Measurements from ENCODE around the gene NAXE.

DNA sequence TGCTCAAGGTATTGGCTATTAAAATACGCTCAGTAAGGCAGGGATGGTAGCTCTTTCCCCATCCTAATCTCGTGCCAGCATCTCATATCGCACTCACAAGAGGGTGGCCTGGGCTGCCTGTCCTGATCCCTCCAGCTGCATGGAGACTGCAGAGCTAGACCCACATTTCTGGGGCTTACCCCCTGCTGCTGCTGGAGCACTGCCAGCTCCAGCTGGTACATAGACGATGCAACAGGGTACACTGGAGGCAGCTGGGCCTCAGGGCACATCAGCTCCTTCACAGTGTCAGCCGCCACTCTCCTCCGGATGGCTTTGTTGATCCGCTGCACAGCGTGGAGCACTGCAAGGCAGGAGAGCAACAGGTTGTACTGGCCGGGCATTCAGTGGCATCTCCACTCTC is 35.2 kb upstream of the NAXE start:
- TF ChIP-seq FOXJ3 (CRISPR knock-in tag; IDR thresholded peaks at IDR 0.05; ENCODE audit: borderline replicate concordance) (no peak), SMAD3 (CRISPR knock-in tag; IDR thresholded peaks at IDR 0.05) (no peak), ZNF564 (CRISPR knock-in tag; IDR thresholded peaks at IDR 0.05) (no peak), ZNF816 (CRISPR knock-in tag; IDR thresholded peaks at IDR 0.05; ENCODE audit: borderline replicate concordance) (no peak), ZKSCAN5 (CRISPR knock-in tag; IDR thresholded peaks at IDR 0.05) (no peak), MXD4 (CRISPR knock-in tag; IDR thresholded peaks at IDR 0.05) (no peak)
- TF ChIP-seq, protein P1, sequence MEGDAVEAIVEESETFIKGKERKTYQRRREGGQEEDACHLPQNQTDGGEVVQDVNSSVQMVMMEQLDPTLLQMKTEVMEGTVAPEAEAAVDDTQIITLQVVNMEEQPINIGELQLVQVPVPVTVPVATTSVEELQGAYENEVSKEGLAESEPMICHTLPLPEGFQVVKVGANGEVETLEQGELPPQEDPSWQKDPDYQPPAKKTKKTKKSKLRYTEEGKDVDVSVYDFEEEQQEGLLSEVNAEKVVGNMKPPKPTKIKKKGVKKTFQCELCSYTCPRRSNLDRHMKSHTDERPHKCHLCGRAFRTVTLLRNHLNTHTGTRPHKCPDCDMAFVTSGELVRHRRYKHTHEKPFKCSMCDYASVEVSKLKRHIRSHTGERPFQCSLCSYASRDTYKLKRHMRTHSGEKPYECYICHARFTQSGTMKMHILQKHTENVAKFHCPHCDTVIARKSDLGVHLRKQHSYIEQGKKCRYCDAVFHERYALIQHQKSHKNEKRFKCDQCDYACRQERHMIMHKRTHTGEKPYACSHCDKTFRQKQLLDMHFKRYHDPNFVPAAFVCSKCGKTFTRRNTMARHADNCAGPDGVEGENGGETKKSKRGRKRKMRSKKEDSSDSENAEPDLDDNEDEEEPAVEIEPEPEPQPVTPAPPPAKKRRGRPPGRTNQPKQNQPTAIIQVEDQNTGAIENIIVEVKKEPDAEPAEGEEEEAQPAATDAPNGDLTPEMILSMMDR (CRISPR knock-in tag; IDR thresholded peaks at IDR 0.05): no peak
- TF ChIP-seq, protein P2, sequence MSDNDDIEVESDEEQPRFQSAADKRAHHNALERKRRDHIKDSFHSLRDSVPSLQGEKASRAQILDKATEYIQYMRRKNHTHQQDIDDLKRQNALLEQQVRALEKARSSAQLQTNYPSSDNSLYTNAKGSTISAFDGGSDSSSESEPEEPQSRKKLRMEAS (IDR thresholded peaks at IDR 0.05): no peak
- TF ChIP-seq, protein P3, sequence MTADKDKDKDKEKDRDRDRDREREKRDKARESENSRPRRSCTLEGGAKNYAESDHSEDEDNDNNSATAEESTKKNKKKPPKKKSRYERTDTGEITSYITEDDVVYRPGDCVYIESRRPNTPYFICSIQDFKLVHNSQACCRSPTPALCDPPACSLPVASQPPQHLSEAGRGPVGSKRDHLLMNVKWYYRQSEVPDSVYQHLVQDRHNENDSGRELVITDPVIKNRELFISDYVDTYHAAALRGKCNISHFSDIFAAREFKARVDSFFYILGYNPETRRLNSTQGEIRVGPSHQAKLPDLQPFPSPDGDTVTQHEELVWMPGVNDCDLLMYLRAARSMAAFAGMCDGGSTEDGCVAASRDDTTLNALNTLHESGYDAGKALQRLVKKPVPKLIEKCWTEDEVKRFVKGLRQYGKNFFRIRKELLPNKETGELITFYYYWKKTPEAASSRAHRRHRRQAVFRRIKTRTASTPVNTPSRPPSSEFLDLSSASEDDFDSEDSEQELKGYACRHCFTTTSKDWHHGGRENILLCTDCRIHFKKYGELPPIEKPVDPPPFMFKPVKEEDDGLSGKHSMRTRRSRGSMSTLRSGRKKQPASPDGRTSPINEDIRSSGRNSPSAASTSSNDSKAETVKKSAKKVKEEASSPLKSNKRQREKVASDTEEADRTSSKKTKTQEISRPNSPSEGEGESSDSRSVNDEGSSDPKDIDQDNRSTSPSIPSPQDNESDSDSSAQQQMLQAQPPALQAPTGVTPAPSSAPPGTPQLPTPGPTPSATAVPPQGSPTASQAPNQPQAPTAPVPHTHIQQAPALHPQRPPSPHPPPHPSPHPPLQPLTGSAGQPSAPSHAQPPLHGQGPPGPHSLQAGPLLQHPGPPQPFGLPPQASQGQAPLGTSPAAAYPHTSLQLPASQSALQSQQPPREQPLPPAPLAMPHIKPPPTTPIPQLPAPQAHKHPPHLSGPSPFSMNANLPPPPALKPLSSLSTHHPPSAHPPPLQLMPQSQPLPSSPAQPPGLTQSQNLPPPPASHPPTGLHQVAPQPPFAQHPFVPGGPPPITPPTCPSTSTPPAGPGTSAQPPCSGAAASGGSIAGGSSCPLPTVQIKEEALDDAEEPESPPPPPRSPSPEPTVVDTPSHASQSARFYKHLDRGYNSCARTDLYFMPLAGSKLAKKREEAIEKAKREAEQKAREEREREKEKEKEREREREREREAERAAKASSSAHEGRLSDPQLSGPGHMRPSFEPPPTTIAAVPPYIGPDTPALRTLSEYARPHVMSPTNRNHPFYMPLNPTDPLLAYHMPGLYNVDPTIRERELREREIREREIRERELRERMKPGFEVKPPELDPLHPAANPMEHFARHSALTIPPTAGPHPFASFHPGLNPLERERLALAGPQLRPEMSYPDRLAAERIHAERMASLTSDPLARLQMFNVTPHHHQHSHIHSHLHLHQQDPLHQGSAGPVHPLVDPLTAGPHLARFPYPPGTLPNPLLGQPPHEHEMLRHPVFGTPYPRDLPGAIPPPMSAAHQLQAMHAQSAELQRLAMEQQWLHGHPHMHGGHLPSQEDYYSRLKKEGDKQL (CRISPR knock-in tag; IDR thresholded peaks at IDR 0.05; ENCODE audit: low read depth): no peak
- TF ChIP-seq, protein P4, sequence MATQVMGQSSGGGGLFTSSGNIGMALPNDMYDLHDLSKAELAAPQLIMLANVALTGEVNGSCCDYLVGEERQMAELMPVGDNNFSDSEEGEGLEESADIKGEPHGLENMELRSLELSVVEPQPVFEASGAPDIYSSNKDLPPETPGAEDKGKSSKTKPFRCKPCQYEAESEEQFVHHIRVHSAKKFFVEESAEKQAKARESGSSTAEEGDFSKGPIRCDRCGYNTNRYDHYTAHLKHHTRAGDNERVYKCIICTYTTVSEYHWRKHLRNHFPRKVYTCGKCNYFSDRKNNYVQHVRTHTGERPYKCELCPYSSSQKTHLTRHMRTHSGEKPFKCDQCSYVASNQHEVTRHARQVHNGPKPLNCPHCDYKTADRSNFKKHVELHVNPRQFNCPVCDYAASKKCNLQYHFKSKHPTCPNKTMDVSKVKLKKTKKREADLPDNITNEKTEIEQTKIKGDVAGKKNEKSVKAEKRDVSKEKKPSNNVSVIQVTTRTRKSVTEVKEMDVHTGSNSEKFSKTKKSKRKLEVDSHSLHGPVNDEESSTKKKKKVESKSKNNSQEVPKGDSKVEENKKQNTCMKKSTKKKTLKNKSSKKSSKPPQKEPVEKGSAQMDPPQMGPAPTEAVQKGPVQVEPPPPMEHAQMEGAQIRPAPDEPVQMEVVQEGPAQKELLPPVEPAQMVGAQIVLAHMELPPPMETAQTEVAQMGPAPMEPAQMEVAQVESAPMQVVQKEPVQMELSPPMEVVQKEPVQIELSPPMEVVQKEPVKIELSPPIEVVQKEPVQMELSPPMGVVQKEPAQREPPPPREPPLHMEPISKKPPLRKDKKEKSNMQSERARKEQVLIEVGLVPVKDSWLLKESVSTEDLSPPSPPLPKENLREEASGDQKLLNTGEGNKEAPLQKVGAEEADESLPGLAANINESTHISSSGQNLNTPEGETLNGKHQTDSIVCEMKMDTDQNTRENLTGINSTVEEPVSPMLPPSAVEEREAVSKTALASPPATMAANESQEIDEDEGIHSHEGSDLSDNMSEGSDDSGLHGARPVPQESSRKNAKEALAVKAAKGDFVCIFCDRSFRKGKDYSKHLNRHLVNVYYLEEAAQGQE (IDR thresholded peaks at IDR 0.05; ENCODE audit: borderline replicate concordance in 1 of 2, low read depth in 1 of 2, low read length in 2 of 2): no peak

Measured in HepG2 (cell line).